Muscle layer of colon (tissue), 2 donors: ENCODE data around the gene CCDC66.
"Not testable (repeated sequence)": the region's sequence is repeated elsewhere in the genome, so short reads cannot be mapped to it uniquely, and the experiment has no call there.

Experiments used
- H3K27ac ChIP-seq: one replicate; pipeline ENCODE4 v1.7.0; 2013; ENCODE audit warnings: low read depth, mild to moderate bottlenecking, low read length, moderate library complexity
- H3K27me3 ChIP-seq, 2 donors: one replicate each; pipeline ENCODE4 v1.7.0; 2013; ENCODE audit warnings: low read length in 2 of 2, mild to moderate bottlenecking in 2 of 2; ENCODE audit not compliant: insufficient read depth in 2 of 2, control insufficient read depth in 1 of 2
- H3K36me3 ChIP-seq: one replicate; pipeline ENCODE4 v1.7.0; 2013; ENCODE audit warnings: mild to moderate bottlenecking, low read length; ENCODE audit not compliant: insufficient read depth
- H3K4me1 ChIP-seq: one replicate; pipeline ENCODE4 v1.7.0; 2013; ENCODE audit warnings: mild to moderate bottlenecking, low read length; ENCODE audit not compliant: insufficient read depth
- H3K4me3 ChIP-seq, 2 donors: one replicate each; pipeline ENCODE4 v1.7.0; 2013; ENCODE audit warnings: low read length in 2 of 2, low read depth in 1 of 2, mild to moderate bottlenecking in 1 of 2, moderate library complexity in 1 of 2
- H3K9ac ChIP-seq: one replicate; pipeline ENCODE4 v1.7.0; 2013; ENCODE audit warnings: low read length
- H3K9me3 ChIP-seq: one replicate; pipeline ENCODE4 v1.7.0; 2013; ENCODE audit warnings: mild to moderate bottlenecking, low read length
- donor health status: abdominal sarcoma.
- donor health status: Adenocarcinoma of cecum.

CCDC66 gene

GRCh38 chr3:56556908-56557830 is at the start of gene CCDC66:
TSS of gene CCDC66 (plus strand) at chr3:56557175. CDS start at chr3:56557243, 68 bp downstream.
- Histone ChIP-seq H3K4me3 (peak within 1 kb of the TSS; percentile 71 to 96), H3K9ac (peak within 1 kb of the TSS; percentile 93), H3K36me3 (peaks cover 7% of the 10 kb centered on the region), H3K27ac (peak within 1 kb of the TSS; percentile 94), H3K9me3 (no peaks in the 10 kb centered on the region), H3K4me1 (peaks cover 9% of the 10 kb centered on the region), H3K27me3 (no peaks in the 10 kb centered on the region)

- no peaks in the 10 kb centered on the region for H3K36me3 ChIP-seq
- H3K27ac ChIP-seq: no peak overlapping the region
- no peaks in the 10 kb centered on the region for H3K4me1 ChIP-seq
- no peak overlapping the region for H3K4me3 ChIP-seq
- no peak overlapping the region for H3K9ac ChIP-seq
- no peaks in the 10 kb centered on the region for H3K9me3 ChIP-seq
- no peaks in the 10 kb centered on the region for H3K27me3 ChIP-seq
Observed at GRCh38 chr3:56519641-56520040, 37.3 kb upstream of the CCDC66 start.

- Histone ChIP-seq H3K36me3 (no peaks in the 10 kb centered on the region), H3K4me1 (no peaks in the 10 kb centered on the region), H3K27ac (no peak overlapping the region), H3K9me3 (no peaks in the 10 kb centered on the region), H3K27me3 (no peaks in the 10 kb centered on the region), H3K4me3 (no peak overlapping the region), H3K9ac (no peak overlapping the region)
Observed at GRCh38 chr3:56522374-56522773, 34.6 kb upstream of the CCDC66 start.

DNA sequence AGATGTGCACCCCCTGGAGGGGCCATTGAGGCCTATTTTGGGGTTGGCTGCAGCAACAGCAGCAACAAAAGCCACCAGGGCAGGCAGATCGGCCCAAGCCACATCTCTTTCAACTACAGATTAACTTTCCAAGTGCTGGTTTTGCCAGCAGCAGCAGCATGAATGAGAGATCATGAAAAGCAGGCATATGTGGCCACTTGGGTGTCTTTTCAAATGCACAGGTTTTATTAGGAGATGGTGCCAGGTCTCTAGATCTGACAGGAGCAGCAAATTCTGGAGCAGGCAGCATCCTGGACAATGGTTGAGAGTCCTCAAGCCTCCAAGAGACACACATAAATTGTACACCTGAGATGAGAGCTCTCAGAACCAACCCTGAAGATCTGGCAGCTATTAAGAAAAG is 31.7 kb upstream of the CCDC66 start:
- no peaks in the 10 kb centered on the region for H3K36me3 ChIP-seq
- no peak overlapping the region for H3K27ac ChIP-seq
- H3K4me3 ChIP-seq: no peak overlapping the region
- H3K9me3 ChIP-seq: no peaks in the 10 kb centered on the region
- no peaks in the 10 kb centered on the region for H3K4me1 ChIP-seq
- no peaks in the 10 kb centered on the region for H3K27me3 ChIP-seq
- H3K9ac ChIP-seq: no peak overlapping the region

DNA sequence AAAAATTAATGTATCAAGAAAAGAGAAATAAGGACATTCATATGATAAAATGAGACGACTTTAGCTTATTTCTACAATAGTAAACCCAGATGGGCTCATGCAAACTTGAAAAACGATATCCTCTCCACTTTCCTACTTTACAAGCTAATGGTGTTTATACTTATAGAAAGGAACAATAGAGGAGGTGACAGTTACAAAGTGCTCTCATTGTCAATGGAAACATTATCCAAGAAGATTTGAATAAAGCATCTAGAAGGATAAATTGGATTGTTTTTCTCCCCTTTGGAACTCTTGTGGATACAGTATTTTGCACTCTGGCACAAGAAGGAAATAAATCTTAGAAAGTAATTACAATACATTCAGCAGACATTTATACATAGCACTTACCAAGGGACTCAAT is 20.2 kb upstream of the CCDC66 start:
- Histone ChIP-seq H3K27ac (no peak overlapping the region), H3K27me3 (no peaks in the 10 kb centered on the region), H3K9me3 (no peaks in the 10 kb centered on the region), H3K4me3 (no peak overlapping the region), H3K9ac (no peak overlapping the region), H3K36me3 (no peaks in the 10 kb centered on the region), H3K4me1 (no peaks in the 10 kb centered on the region)

DNA sequence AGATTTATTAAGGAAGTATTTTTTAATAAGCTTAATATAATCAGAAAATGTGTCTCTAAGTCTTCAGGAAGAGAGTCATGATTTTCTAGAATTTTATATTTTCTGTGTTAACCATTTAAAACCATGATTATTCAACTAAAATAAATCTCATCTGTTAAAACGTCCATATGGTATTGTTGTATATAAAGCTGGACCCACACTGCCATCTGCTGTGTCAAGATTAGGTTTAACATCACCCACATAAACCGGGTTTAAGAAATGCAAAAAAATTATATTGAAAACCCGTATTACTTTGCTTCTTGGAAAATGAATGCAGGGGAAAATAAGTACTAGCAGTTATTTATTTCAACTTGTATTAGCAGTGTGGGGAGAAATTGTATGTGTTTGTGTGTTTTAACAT is 9.5 kb upstream of the CCDC66 start:
- Histone ChIP-seq H3K4me3 (no peak overlapping the region), H3K27ac (no peak overlapping the region), H3K9me3 (no peaks in the 10 kb centered on the region), H3K9ac (no peak overlapping the region), H3K36me3 (no peaks in the 10 kb centered on the region), H3K27me3 (no peaks in the 10 kb centered on the region), H3K4me1 (no peaks in the 10 kb centered on the region)

GRCh38 chr3:56557831-56558170 is 826 bp downstream of the CCDC66 start:
- Histone ChIP-seq H3K36me3 (peaks cover 7% of the 10 kb centered on the region), H3K4me3 (peak overlapping the region; percentile 71 to 96), H3K9me3 (no peaks in the 10 kb centered on the region), H3K4me1 (peaks cover 9% of the 10 kb centered on the region), H3K9ac (peak overlapping the region; percentile 93), H3K27me3 (no peaks in the 10 kb centered on the region), H3K27ac (peak overlapping the region; percentile 94)

- no peaks in the 10 kb centered on the region for H3K4me1 ChIP-seq
- H3K9ac ChIP-seq: no peak overlapping the region
- no peaks in the 10 kb centered on the region for H3K9me3 ChIP-seq
- H3K27me3 ChIP-seq: no peaks in the 10 kb centered on the region
- H3K27ac ChIP-seq: no peak overlapping the region
- H3K4me3 ChIP-seq: no peak overlapping the region
- peaks cover 21% of the 10 kb centered on the region for H3K36me3 ChIP-seq
Observed at GRCh38 chr3:56573501-56573900, 16.5 kb downstream of the CCDC66 start.

DNA sequence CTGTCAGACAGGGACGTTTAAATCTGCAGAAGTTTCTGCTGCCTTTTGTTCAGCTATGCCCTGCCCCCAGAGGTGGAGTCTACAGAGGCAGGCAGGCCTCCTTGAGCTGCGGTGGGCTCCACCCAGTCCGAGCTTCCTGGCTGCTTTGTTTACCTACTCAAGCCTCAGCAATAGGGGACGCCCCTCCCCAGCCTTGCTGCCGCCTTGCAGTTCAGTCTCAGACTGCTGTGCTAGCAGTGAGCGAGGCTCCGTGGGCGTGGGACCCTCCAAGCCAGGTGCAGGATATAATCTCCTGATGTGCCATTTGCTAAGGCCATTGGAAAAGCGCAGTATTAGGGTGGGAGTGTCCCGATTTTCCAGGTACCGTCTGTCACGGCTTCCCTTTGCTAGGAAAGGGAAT is 25.0 kb downstream of the CCDC66 start:
- H3K27me3 ChIP-seq, H3K4me1 ChIP-seq, H3K27ac ChIP-seq, H3K4me3 ChIP-seq, H3K9me3 ChIP-seq, H3K9ac ChIP-seq, H3K36me3 ChIP-seq: not testable (repeated sequence)

DNA sequence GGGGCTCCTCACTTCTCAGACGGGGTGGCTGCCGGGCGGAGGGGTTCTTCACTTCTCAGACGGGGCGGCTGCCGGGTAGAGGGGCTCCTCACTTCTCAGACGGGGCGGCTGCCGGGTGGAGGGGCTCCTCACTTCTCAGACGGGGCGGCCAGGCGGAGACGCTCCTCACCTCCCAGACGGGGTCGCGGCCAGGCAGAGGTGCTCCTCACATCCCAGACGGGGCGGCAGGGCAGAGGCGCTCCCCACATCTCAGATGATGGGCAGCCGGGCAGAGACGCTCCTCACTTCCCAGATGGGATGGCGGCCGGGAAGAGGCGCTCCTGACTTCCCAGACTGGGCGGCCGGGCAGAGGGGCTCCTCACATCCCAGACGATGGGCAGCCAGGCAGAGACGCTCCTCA is 27.3 kb downstream of the CCDC66 start:
- H3K4me3 ChIP-seq, H3K36me3 ChIP-seq, H3K9ac ChIP-seq, H3K27ac ChIP-seq, H3K27me3 ChIP-seq, H3K4me1 ChIP-seq, H3K9me3 ChIP-seq: not testable (repeated sequence)

DNA sequence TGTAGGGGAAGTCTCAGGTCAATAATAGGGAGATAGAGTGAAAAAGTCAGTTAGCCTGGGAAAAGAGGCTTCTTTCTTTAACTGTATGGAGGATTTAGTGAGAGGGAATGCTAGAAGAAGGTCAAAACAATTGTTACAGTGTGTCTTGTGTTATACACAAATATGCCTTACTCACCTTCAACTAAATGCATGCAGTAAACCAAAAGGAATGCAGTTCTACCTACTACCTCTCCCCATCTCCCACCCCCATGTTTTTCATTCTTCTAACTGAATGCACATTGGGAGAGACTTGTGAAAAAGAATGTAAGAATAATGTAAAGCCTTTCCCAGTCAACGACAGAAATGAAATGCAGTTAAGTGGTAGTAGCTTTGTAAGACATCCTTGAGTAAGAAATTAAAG is 33.8 kb downstream of the CCDC66 start:
- no peak overlapping the region for H3K9ac ChIP-seq
- H3K27ac ChIP-seq: no peak overlapping the region
- H3K9me3 ChIP-seq: no peaks in the 10 kb centered on the region
- H3K27me3 ChIP-seq: no peaks in the 10 kb centered on the region
- H3K36me3 ChIP-seq: peaks cover 7% of the 10 kb centered on the region
- no peaks in the 10 kb centered on the region for H3K4me1 ChIP-seq
- H3K4me3 ChIP-seq: no peak overlapping the region

GRCh38 chr3:56591262-56591661 is 34.3 kb downstream of the CCDC66 start:
- no peak overlapping the region for H3K27ac ChIP-seq
- H3K9ac ChIP-seq: no peak overlapping the region
- no peaks in the 10 kb centered on the region for H3K9me3 ChIP-seq
- H3K36me3 ChIP-seq: peaks cover 7% of the 10 kb centered on the region
- no peaks in the 10 kb centered on the region for H3K27me3 ChIP-seq
- no peak overlapping the region for H3K4me3 ChIP-seq
- no peaks in the 10 kb centered on the region for H3K4me1 ChIP-seq
